GM23248 (cell line): ENCODE data around the gene PSMB7.

Experiments used
- EZH2 ChIP-seq: fragments of 200-600 bp; sonication (generic); IDR thresholded peaks from 2 replicates; pipeline ENCODE4 v1.6.1; 2018; ENCODE audit warnings: antibody characterized with exemption, mild to moderate bottlenecking; ENCODE audit not compliant: insufficient read depth, poor library complexity, severe bottlenecking
- EZH2phosphoT487 ChIP-seq: fragments of 200-600 bp; sonication (generic); IDR thresholded peaks from 2 replicates; pipeline ENCODE4 v1.6.1; 2018; ENCODE audit warnings: antibody characterized with exemption, moderate library complexity, mild to moderate bottlenecking, low read depth; ENCODE audit not compliant: insufficient read depth

- no peak for TF ChIP-seq EZH2
- TF ChIP-seq EZH2phosphoT487: no peak
These were observed 37.5 kb downstream of the PSMB7 start for GRCh38 chr9:124377551-124378406.
